Stimulated activated CD4-positive, alpha-beta T cell treated with anti-CD3 and anti-CD28 coated beads, TNF-alpha, amount 100 ng/mL, for 48 hours (primary cell): ENCODE results near the gene ZNF362.
"Not testable (repeated sequence)": the region's sequence is repeated elsewhere in the genome, so short reads cannot be mapped to it uniquely, and the experiment has no call there.

Experiments used
- DNase-seq, 3 donors: peaks; one replicate each; pipeline ENCODE4 v3.0.0-alpha.2; 2020; ENCODE audit warnings: low read depth in 3 of 3

The ZNF362 gene

DNA sequence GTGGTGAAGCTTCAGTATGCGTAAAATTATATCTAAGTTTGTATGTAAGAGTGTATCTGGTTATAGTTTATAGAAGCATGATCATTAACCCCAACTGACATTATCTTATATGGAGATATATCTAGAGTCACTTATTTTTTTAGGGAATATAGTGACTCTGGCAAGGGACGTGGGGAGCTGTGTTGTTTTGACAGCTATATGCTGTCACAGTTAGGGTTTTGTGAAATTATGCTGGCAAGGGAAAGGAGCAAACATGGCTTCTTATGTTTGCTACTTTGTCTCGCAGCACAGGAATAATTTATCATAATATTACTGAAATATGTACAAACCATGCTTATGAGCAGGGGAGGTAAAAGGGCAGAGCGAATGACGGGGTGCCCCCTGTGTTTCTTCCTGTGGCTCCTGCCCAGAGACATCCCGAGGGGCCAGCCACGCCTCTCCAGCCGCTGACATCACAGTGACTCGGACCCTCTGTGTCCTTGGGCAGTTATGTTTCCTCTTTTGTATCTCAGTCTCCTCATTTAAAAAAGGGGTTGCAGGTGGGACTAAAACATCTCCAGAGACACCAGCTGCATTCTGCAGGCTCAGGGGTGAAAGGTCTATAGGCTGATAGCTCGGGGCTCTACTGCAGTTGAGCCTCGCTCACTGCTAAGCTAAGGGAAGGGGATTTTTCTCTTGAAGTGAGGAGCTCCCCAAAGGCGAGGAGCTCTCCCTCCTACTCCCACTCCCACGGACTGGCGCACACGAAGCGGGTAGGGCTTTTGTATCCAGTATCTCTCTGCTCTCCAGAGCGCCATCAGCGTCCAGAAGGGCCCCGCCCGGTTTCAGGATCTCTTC lies 49.7 kb downstream of the ZNF362 start:
- no peak for DNase-seq

- no peak for DNase-seq
Measured at GRCh38 chr1:33306653-33307493, 50.6 kb downstream of the ZNF362 start.

- no peak for DNase-seq
Measured at GRCh38 chr1:33307494-33307864, 51.2 kb downstream of the ZNF362 start.

- not testable (repeated sequence) for DNase-seq
Measured at GRCh38 chr1:33309351-33309750, 53.1 kb downstream of the ZNF362 start.

- DNase-seq, result no peak
Measured at GRCh38 chr1:33310702-33311101, 54.4 kb downstream of the ZNF362 start.

- DNase-seq, result no peak
Measured at GRCh38 chr1:33311706-33312412, 55.6 kb downstream of the ZNF362 start.

DNA sequence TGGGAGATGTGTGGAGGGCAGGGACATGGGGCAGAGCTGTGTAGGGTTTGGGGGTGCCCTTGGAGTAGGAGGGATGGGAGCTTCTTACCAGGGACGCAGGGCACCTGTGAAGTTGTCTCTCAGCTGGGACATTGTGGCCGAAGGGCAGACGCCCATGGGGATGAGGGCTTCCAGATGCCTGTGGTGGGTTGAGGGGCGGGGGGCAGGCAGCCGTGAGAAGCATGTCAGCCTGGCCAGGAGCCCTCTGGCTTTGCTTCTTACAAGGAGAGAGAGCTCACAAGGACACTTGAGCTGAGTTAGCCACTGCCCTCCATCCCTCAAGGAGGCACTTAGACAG lies 56.1 kb downstream of the ZNF362 start:
- no peak for DNase-seq

GRCh38 chr1:33314416-33314815 lies 58.1 kb downstream of the ZNF362 start:
- no peak for DNase-seq

- DNase-seq, result no peak
Measured at GRCh38 chr1:33316601-33317000, 60.3 kb downstream of the ZNF362 start.

GRCh38 chr1:33317354-33317753 lies 61.1 kb downstream of the ZNF362 start:
- DNase-seq, result no peak

- no peak for DNase-seq
Measured at GRCh38 chr1:33317946-33318345, 61.7 kb downstream of the ZNF362 start.

DNA sequence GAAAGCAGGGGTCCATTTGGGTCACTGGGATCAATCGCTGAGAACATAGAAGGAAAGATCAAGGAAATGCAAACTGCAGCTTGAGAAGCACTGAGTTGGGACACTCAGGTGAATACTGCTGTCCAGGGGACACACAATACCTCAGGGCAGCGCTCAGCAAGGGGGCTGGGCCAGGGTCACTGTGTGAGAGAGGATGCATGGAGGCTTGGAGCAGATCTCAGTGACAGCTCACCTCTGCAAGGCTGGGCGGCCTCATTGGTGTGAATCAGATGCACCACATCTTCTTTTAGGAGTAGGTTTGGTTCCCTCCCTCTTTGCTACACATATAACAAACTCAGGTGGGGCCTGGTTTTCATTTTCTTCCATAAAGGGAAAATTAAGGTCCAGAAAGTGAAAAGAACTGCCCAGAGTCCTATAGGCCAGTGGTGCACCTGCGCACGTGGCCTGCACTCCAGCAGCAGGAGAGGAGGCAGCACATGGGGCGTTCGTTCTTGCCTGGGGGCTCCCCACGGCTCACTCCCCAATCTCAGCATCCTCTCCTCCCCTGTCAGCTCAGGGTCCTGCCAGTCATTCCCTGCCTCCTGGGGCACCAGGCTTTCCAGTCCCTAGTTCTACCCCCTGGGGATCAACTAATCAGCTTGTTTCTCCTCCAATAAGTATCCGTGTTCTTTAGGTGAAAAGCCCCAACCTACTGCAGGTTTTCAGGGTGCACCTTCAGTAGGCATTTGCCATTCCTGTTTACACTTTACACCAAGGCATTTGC lies 63.1 kb downstream of the ZNF362 start:
- no peak for DNase-seq

GRCh38 chr1:33319949-33320618 lies 63.8 kb downstream of the ZNF362 start:
- DNase-seq, result no peak

DNA sequence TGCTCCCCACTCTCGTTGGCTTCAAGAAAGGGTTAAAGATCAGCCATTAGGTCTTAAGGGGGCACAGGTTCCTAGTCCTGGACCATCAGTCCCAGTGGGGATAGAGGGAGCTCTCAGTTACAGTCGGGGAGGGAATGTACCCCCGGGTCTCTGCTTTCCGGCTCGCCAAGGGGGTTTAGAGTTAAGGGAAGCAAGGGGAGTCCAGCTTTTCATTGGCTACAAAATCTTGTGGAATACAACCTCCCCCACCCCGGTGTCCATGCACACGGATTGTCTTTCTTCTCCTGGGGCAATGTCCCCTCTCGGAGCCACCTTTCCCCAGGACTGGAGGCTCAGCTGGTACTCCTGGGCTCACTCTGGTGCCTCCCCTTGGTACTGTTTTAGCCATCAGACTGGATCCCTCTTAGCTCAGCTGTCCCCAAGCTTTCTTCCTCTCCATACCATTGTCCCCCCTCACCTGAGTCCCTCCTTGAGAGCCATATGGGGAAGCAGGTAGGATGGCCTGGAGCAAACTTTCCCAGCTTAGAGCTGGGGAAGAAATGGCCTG lies 64.4 kb downstream of the ZNF362 start, which contains the start of gene A3GALT2:
TSS of gene A3GALT2 (minus strand) at position 480 of the 547 bp plus-strand sequence. CDS start at position 480, 0 bp downstream.
- DNase-seq, result no peak

- no peak for DNase-seq
Measured at GRCh38 chr1:33321178-33321577, 64.9 kb downstream of the ZNF362 start.

DNA sequence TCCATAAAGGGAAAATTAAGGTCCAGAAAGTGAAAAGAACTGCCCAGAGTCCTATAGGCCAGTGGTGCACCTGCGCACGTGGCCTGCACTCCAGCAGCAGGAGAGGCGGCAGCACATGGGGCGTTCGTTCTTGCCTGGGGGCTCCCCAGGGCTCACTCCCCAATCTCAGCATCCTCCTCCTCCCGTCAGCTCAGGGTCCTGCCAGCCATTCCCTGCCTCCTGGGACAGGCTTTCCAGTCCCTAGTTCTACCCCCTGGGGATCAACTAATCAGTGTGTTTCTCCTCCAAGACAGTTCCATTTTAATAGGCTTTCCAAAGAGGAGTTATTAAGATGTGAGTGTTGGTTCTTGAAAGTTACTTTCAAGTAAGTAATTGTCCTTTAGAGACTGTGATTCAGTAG lies 65.8 kb downstream of the ZNF362 start:
- no peak for DNase-seq

- no peak for DNase-seq
Measured at GRCh38 chr1:33322870-33323585, 66.7 kb downstream of the ZNF362 start.

- DNase-seq, result no peak
Measured at GRCh38 chr1:33323663-33324477, 67.6 kb downstream of the ZNF362 start.
